H1 (cell line): Measurements from ENCODE around the gene BBX. TPM values are rescaled to one million over a fixed set of nuclear protein-coding genes. Genes with fewer than 3 reads are reported as not detected.

Experiments used
- KDM1A ChIP-seq: fragments of 200-600, 300-600 bp; sonication (generic); IDR thresholded peaks from 2 replicates; pipeline ENCODE4 v1.7.1; 2016; ENCODE audit warnings: mild to moderate bottlenecking, low read length, borderline replicate concordance
- SIRT6 ChIP-seq: IDR thresholded peaks from one replicate; pipeline ENCODE4 v1.7.1; 2012; ENCODE audit warnings: low read length, inconsistent platforms
- polyA plus RNA-seq, 7 experiments: library from polyadenylated mRNA; depleted of rRNA in 3 of 7; stranded (reverse) in 5 of 7; unstranded in 2 of 7; fragments of >200 nt in 5 of 7; fragments of 200-250 nt in 2 of 7; gene quantifications; 1 replicate in 5 of 7; 2 replicates in 1 of 7; 4 replicates in 1 of 7; pipeline versions ENCODE4 v1.2.1 to v1.2.3, GENCODE V29; 2011 to 2013; ENCODE audit warnings: missing spikeins in 2 of 7, mixed read lengths in 2 of 7
- total RNA-seq: library from RNA; stranded (reverse); fragmentation: NEBNext Ultra II Directional; extraction: Animal tissue kit (Norgen Biotek cat#: 25700); gene quantifications from 2 replicates; pipeline ENCODE4 v1.2.1, GENCODE V29; 2021

Gene BBX
- total and polyA plus RNA-seq, 2 of the 8 experiments (the other 6 are each of a cell fraction or from before 2014, with no cell fraction given), result 11.0 to 42.5 TPM

GRCh38 chr3:107599772-107600145, 77.0 kb downstream of the BBX start (continued):
- TF ChIP-seq KDM1A (no peak), SIRT6 (no peak)
